IMR-90 (cell line): Measurements from ENCODE around the gene SPSB2. TPM values are rescaled to one million over a fixed set of nuclear protein-coding genes. Genes with fewer than 3 reads are reported as not detected.

ENCODE experiments used
- ATAC-seq: fragments of 200-7000 bp; cut with Tn5 transposase; 2 replicates; pipeline ENCODE4 v1.9.1; 2020; ENCODE audit warnings: low read depth, mild to moderate bottlenecking, moderate library complexity
- BruUV-seq: library from RNA; stranded (reverse); fragments of 400-500 nt; replicated peaks from 2 replicates; lab custom pipeline; 2021; lab: Mats Ljungman, UMichigan
- CTCF ChIA-PET: fragments of 300-600 bp; formaldehyde crosslinking; extraction: SDS; loops from one replicate; lab custom pipeline; 2021; ENCODE audit warnings: antibody characterized with exemption; lab: Yijun Ruan, JAX
- POLR2A ChIA-PET: fragments of 300-600 bp; sonication (Branson Sonifier 250); formaldehyde crosslinking; loops from one replicate; lab custom pipeline; 2022; ENCODE audit warnings: antibody characterized with exemption; ENCODE audit not compliant: unreplicated experiment; lab: Charles Lee
- DNase-seq: peaks from one replicate; pipeline ENCODE4 v3.0.0; 2013
- H2AFZ ChIP-seq: replicated peaks from 2 replicates; pipeline ENCODE3; 2013; ENCODE audit warnings: low read length, mild to moderate bottlenecking; ENCODE audit not compliant: poor library complexity
- H2AK5ac ChIP-seq: 2 replicates; pipeline ENCODE4 v1.6.1; 2013; ENCODE audit warnings: low read depth, low read length, inconsistent platforms
- H2AK9ac ChIP-seq: replicated peaks from 2 replicates; pipeline ENCODE3; 2013; ENCODE audit warnings: mild to moderate bottlenecking, low read depth, low read length, moderate library complexity; ENCODE audit not compliant: poor library complexity
- H2BK120ac ChIP-seq: 2 replicates; pipeline ENCODE4 v1.6.1; 2013; ENCODE audit warnings: low read depth, low read length, inconsistent platforms
- H2BK15ac ChIP-seq: 3 replicates; pipeline ENCODE4 v1.6.1; 2013; ENCODE audit warnings: low read depth, low read length, inconsistent platforms
- H2BK20ac ChIP-seq: 2 replicates; pipeline ENCODE4 v1.6.1; 2013; ENCODE audit warnings: low read depth, mild to moderate bottlenecking, inconsistent platforms, low read length, moderate library complexity
- H2BK5ac ChIP-seq: 2 replicates; pipeline ENCODE4 v1.6.1; 2013; ENCODE audit warnings: mild to moderate bottlenecking, low read depth, low read length, inconsistent platforms; ENCODE audit not compliant: poor library complexity, severe bottlenecking
- H3K14ac ChIP-seq: replicated peaks from 2 replicates; pipeline ENCODE4 v1.6.1; 2013; ENCODE audit warnings: low read depth, low read length, inconsistent platforms
- H3K18ac ChIP-seq: 2 replicates; pipeline ENCODE4 v1.6.1; 2013; ENCODE audit warnings: low read depth, low read length, control low read depth
- H3K23ac ChIP-seq: 2 replicates; pipeline ENCODE4 v1.6.1; 2013; ENCODE audit warnings: low read depth, low read length, inconsistent platforms
- H3K27ac ChIP-seq: 2 replicates; pipeline ENCODE4 v1.5.1; 2013; ENCODE audit warnings: mild to moderate bottlenecking, control low read depth, low read length; ENCODE audit not compliant: insufficient read depth
- H3K27me3 ChIP-seq: 2 replicates; pipeline ENCODE4 v1.6.1; 2013; ENCODE audit warnings: low read length; ENCODE audit not compliant: control insufficient read depth, insufficient read depth
- H3K36me3 ChIP-seq: 2 replicates; pipeline ENCODE4 v1.6.1; 2013; ENCODE audit warnings: low read length, mixed read lengths; ENCODE audit not compliant: control insufficient read depth, insufficient read depth
- H3K4ac ChIP-seq: 2 replicates; pipeline ENCODE4 v1.6.1; 2013; ENCODE audit warnings: low read depth, low read length, inconsistent platforms
- H3K4me1 ChIP-seq: 2 replicates; pipeline ENCODE4 v1.6.1; 2013; ENCODE audit warnings: low read length, mixed read lengths; ENCODE audit not compliant: control insufficient read depth, insufficient read depth
- H3K4me2 ChIP-seq: 2 replicates; pipeline ENCODE4 v1.6.1; 2013; ENCODE audit warnings: low read depth, mild to moderate bottlenecking, control low read depth, low read length, moderate library complexity
- H3K4me3 ChIP-seq: 2 replicates; pipeline ENCODE4 v1.5.1; 2013; ENCODE audit warnings: low read depth, mild to moderate bottlenecking, control low read depth, low read length, moderate library complexity; ENCODE audit not compliant: insufficient read depth
- H3K56ac ChIP-seq: 2 replicates; pipeline ENCODE4 v1.6.1; 2013; ENCODE audit warnings: low read length, inconsistent platforms; ENCODE audit not compliant: insufficient read depth; ENCODE audit errors: extremely low read depth
- H3K79me1 ChIP-seq, 2 experiments: 2 replicates each; pipeline ENCODE4 v1.6.1; 2013; ENCODE audit warnings: low read length in 2 of 2, inconsistent platforms in 1 of 2, low read depth in 1 of 2
- H3K9ac ChIP-seq: 2 replicates; pipeline ENCODE4 v1.6.1; 2013; ENCODE audit warnings: low read depth, low read length, control low read depth
- H3K9me1 ChIP-seq: 2 replicates; pipeline ENCODE4 v1.6.1; 2013; ENCODE audit warnings: low read length, inconsistent platforms; ENCODE audit not compliant: insufficient read depth
- H3K9me3 ChIP-seq: 2 replicates; pipeline ENCODE4 v1.6.1; 2013; ENCODE audit warnings: low read length; ENCODE audit not compliant: control insufficient read depth, insufficient read depth
- H4K20me1 ChIP-seq: 2 replicates; pipeline ENCODE4 v1.6.1; 2013; ENCODE audit warnings: low read length, inconsistent platforms; ENCODE audit not compliant: insufficient read depth
- H4K5ac ChIP-seq: 2 replicates; pipeline ENCODE4 v1.6.1; 2013; ENCODE audit warnings: mild to moderate bottlenecking, low read depth, low read length, control low read depth
- H4K8ac ChIP-seq, 2 experiments: 2 replicates each; pipeline ENCODE4 v1.6.1; 2013; ENCODE audit warnings: low read depth in 2 of 2, low read length in 2 of 2, control low read depth in 1 of 2, inconsistent platforms in 1 of 2
- H4K91ac ChIP-seq: 2 replicates; pipeline ENCODE4 v1.6.1; 2013; ENCODE audit warnings: low read depth, low read length, inconsistent platforms; ENCODE audit not compliant: insufficient read depth
- BHLHE40 ChIP-seq: fragments of 150-350 bp; IDR thresholded peaks from 2 replicates; pipeline ENCODE4 v1.6.1; 2016; ENCODE audit warnings: mild to moderate bottlenecking, low read depth, low read length
- CEBPB ChIP-seq: IDR thresholded peaks from 2 replicates; pipeline ENCODE4 v1.6.1; 2012; ENCODE audit warnings: low read depth, low read length, improper control_type of control experiment
- CHD1 ChIP-seq: IDR thresholded peaks from 2 replicates; pipeline ENCODE4 v1.6.1; 2012; ENCODE audit warnings: low read depth, low read length, improper control_type of control experiment
- CTCF ChIP-seq: conservative IDR thresholded peaks from 2 replicates; pipeline ENCODE4 v1.5.1; 2012; ENCODE audit warnings: mild to moderate bottlenecking, low read depth, low read length, improper control_type of control experiment
- FOS ChIP-seq: fragments of 150-350 bp; IDR thresholded peaks from 2 replicates; pipeline ENCODE4 v1.6.1; 2016; ENCODE audit warnings: low read depth, low read length
- MAFK ChIP-seq: IDR thresholded peaks from 2 replicates; pipeline ENCODE4 v1.6.1; 2012; ENCODE audit warnings: low read depth, low read length, improper control_type of control experiment
- MAZ ChIP-seq: IDR thresholded peaks from 2 replicates; pipeline ENCODE4 v1.6.1; 2012; ENCODE audit warnings: low read depth, mild to moderate bottlenecking, low read length, improper control_type of control experiment, moderate library complexity, borderline replicate concordance
- MXI1 ChIP-seq: IDR thresholded peaks from 2 replicates; pipeline ENCODE4 v1.6.1; 2012; ENCODE audit warnings: low read depth, mild to moderate bottlenecking, low read length, moderate library complexity, borderline replicate concordance
- NFE2L2 ChIP-seq: fragments of 150-350 bp; IDR thresholded peaks from 2 replicates; pipeline ENCODE4 v1.6.1; 2016; ENCODE audit warnings: low read depth, mild to moderate bottlenecking, low read length
- POLR2A ChIP-seq: IDR thresholded peaks from 2 replicates; pipeline ENCODE4 v1.6.1; 2012; ENCODE audit warnings: mild to moderate bottlenecking, low read depth, low read length
- RAD21 ChIP-seq: IDR thresholded peaks from 2 replicates; pipeline ENCODE4 v1.6.1; 2012; ENCODE audit warnings: low read length, improper control_type of control experiment
- RCOR1 ChIP-seq: IDR thresholded peaks from 2 replicates; pipeline ENCODE4 v1.6.1; 2012; ENCODE audit warnings: mild to moderate bottlenecking, low read length, improper control_type of control experiment; ENCODE audit not compliant: insufficient replicate concordance
- RFX5 ChIP-seq: IDR thresholded peaks from 2 replicates; pipeline ENCODE4 v1.8.0; 2012; ENCODE audit warnings: low read depth, mild to moderate bottlenecking, low read length, moderate library complexity
- SMC3 ChIP-seq: fragments of 150-350 bp; IDR thresholded peaks from 2 replicates; pipeline ENCODE4 v1.6.1; 2016; ENCODE audit warnings: low read depth, mild to moderate bottlenecking, antibody characterized with exemption, low read length, moderate library complexity
- WGBS, 2 experiments: methylation state at CpG; one replicate each; pipeline versions ENCODE4 v1.1.5 to v1.1.7; 2013; ENCODE audit warnings: missing lambda C conversion rate in 2 of 2; ENCODE audit not compliant: insufficient read length in 1 of 2; ENCODE audit errors: extremely low coverage in 2 of 2; 5-methylcytosine and 5-hydroxymethylcytosine counted together
- dilution Hi-C: fragments of 300-500 bp; cut with HindIII; formaldehyde crosslinking; loops from one replicate; pipeline ENCODE4 v1.14.3; 2018; ENCODE audit warnings: low sequenced_read_pairs; ENCODE audit not compliant: unreplicated experiment
- in situ Hi-C: fragments of 300-500 bp; cut with MboI; formaldehyde crosslinking; loops from 3 replicates; pipeline ENCODE4 v1.14.3; 2019; ENCODE audit warnings: low sequenced_read_pairs, inconsistent platforms, mixed read lengths
- intact Hi-C: fragments of 100-400 bp; cut with micrococcal nuclease; formaldehyde crosslinking; loops from 2 replicates; pipeline ENCODE4 v1.10.0; 2022
- polyA plus RNA-seq, 3 experiments: library from polyadenylated mRNA; depleted of rRNA; stranded (reverse); fragments of >200 nt; gene quantifications; 2 replicates each; pipeline ENCODE4 v1.2.3, GENCODE V29; 2012; ENCODE audit warnings: low replicate concordance in 1 of 3
- total RNA-seq: library from RNA; depleted of rRNA; stranded (reverse); fragments of >200 nt; gene quantifications from 2 replicates; pipeline ENCODE4 v1.2.3, GENCODE V29; 2012
- TF ChIP-seq, protein P1 (sequence below): fragments of 150-350 bp; IDR thresholded peaks from 2 replicates; pipeline ENCODE4 v1.6.1; 2017; ENCODE audit warnings: mild to moderate bottlenecking, antibody characterized with exemption, low read length, low read depth

SPSB2 gene
- total and polyA plus RNA-seq, 2 of the 4 experiments (the other 2 are of a cell fraction): 1.3 to 4.1 TPM

DNA sequence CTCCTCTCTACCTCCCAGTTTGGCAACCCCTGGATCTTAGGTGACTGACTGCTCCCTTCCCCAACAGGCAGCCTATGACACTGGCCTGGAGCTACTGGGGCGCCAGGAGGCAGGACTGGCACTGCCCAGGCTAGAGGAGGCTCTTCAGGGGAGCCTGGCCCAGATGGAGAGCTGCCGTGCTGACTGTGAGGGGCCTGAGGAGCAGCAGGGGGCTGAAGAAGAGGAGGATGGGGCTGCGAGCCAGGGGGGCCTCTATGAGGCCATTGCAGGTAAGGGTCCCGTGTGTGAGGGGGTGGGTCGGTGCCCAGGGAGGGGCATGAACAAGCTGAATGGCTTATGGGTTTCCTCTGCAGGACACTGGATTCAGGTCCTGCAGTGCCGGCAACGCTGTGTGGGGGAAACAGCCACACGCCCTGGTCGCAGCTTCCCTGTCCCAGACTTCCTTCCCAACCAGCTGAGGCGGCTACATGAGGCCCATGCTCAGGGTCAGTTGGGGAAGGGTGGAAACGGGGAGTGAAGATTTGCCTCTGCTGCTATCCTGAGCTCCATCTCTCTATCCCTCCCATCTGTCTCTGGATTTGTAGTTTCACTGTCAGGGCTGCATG is 42.7 kb downstream of the SPSB2 start:
- no peaks in the 10 kb centered on the region for H3K9me3 ChIP-seq
- H3K9ac ChIP-seq: peak overlapping the region; percentile 92
- peaks cover 17 to 69% of the 10 kb centered on the region in 2 experiments for H3K79me1 ChIP-seq
- peak overlapping the region; percentile 5 for H2AFZ ChIP-seq
- H4K8ac ChIP-seq: peak overlapping the region in 1 of 2 experiments; percentile 70; a peak in 2 of 4 replicates
- peak overlapping the region; percentile 87 for H2AK9ac ChIP-seq
- H2BK20ac ChIP-seq: no peak overlapping the region
- no peak overlapping the region for H4K91ac ChIP-seq
- no peak overlapping the region for H3K27ac ChIP-seq
- no TSS peak for BruUV-seq
- no peak for ATAC-seq
- peak overlapping the region; percentile 4; the same call in 1 of the 2 replicates for H4K5ac ChIP-seq
- POLR2A ChIA-PET: interaction anchor here (1.1 to 1.4 kb wide), 2 partner anchors 21 to 37 kb away, joined by 3 to 5 read pairs; partner anchors contain the start of genes CDCA3 and TPI1
- no peak overlapping the region for H2BK5ac ChIP-seq
- dilution Hi-C loops: no loop called here
- in situ Hi-C loops: no loop called here
- peaks cover 33% of the 10 kb centered on the region for H3K36me3 ChIP-seq
- H3K56ac ChIP-seq: no peak overlapping the region
- H3K27me3 ChIP-seq: no peaks in the 10 kb centered on the region
- peak overlapping the region; percentile 41 for H3K14ac ChIP-seq
- no peak overlapping the region for H2BK120ac ChIP-seq
- no peak overlapping the region for H3K4me3 ChIP-seq
- peak overlapping the region; percentile 94; the same call in 1 of the 2 replicates for H2AK5ac ChIP-seq
- peak overlapping the region; percentile 66 for H3K4ac ChIP-seq
- H3K9me1 ChIP-seq: peaks cover 6% of the 10 kb centered on the region; the same call in 1 of the 2 replicates
- H3K18ac ChIP-seq: no peak overlapping the region
- H3K4me2 ChIP-seq: peak overlapping the region; percentile 85; the same call in 1 of the 2 replicates
- peaks cover 9% of the 10 kb centered on the region for H4K20me1 ChIP-seq
- WGBS, 2 experiments: no CpG with 5 or more reads among the region's 11 CpGs
- intact Hi-C loops: no loop called here
- no peak for DNase-seq
- peaks cover 10% of the 10 kb centered on the region for H3K4me1 ChIP-seq
- CTCF ChIA-PET: no interaction called here
- H3K23ac ChIP-seq: peak overlapping the region; percentile 86; the same call in 1 of the 2 replicates
- H2BK15ac ChIP-seq: no peak overlapping the region
- no peak for TF ChIP-seq CHD1
- TF ChIP-seq MAFK: no peak
- no peak for TF ChIP-seq MAZ
- no peak for TF ChIP-seq BHLHE40
- no peak for TF ChIP-seq MXI1
- TF ChIP-seq CEBPB: no peak
- TF ChIP-seq POLR2A: no peak
- no peak for TF ChIP-seq NFE2L2
- no peak for TF ChIP-seq RCOR1
- TF ChIP-seq SMC3: no peak
- no peak for TF ChIP-seq RFX5
- no peak for TF ChIP-seq FOS
- TF ChIP-seq, protein P1, sequence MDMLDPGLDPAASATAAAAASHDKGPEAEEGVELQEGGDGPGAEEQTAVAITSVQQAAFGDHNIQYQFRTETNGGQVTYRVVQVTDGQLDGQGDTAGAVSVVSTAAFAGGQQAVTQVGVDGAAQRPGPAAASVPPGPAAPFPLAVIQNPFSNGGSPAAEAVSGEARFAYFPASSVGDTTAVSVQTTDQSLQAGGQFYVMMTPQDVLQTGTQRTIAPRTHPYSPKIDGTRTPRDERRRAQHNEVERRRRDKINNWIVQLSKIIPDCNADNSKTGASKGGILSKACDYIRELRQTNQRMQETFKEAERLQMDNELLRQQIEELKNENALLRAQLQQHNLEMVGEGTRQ: no peak
- no peak for TF ChIP-seq RAD21
- no peak for TF ChIP-seq CTCF
